ENCODE results near the gene ANKRD63.
A peak's percentile ranks its signal among the peaks of the same experiment; 100 is the strongest.

The ANKRD63 gene

GRCh38 chr15:40312370-40313158 is 29.7 kb upstream of the ANKRD63 start:
- no peak for DNase-seq

- no peak for DNase-seq
These were observed 28.1 kb upstream of the ANKRD63 start for GRCh38 chr15:40310993-40311392.

GRCh38 chr15:40310001-40310959 is 27.4 kb upstream of the ANKRD63 start:
- DNase-seq: peak; percentile 39

- DNase-seq: no peak
These were observed 26.5 kb upstream of the ANKRD63 start for GRCh38 chr15:40309344-40309862.

GRCh38 chr15:40307421-40308211 is 24.8 kb upstream of the ANKRD63 start, which contains the start of gene PLCB2:
PLCB2 (minus strand) TSS chr15:40307935; CDS start chr15:40307672, 263 bp downstream.
- no peak for DNase-seq

GRCh38 chr15:40306908-40307307 is 24.0 kb upstream of the ANKRD63 start:
- no peak for DNase-seq

- DNase-seq: no peak
These were observed 23.5 kb upstream of the ANKRD63 start for GRCh38 chr15:40306371-40306770.

GRCh38 chr15:40305281-40305680 is 22.4 kb upstream of the ANKRD63 start:
- no peak for DNase-seq

GRCh38 chr15:40303576-40303975 is 20.7 kb upstream of the ANKRD63 start:
- no peak for DNase-seq

- no peak for DNase-seq
These were observed 20.1 kb upstream of the ANKRD63 start for GRCh38 chr15:40302981-40303380.

GRCh38 chr15:40302288-40302886 is 19.5 kb upstream of the ANKRD63 start:
- no peak for DNase-seq

- no peak for DNase-seq
These were observed 18.8 kb upstream of the ANKRD63 start for GRCh38 chr15:40301467-40302179.

GRCh38 chr15:40300771-40301170 is 17.9 kb upstream of the ANKRD63 start:
- no peak for DNase-seq

GRCh38 chr15:40300367-40300766 is 17.5 kb upstream of the ANKRD63 start:
- no peak for DNase-seq

GRCh38 chr15:40298216-40298935 is 15.5 kb upstream of the ANKRD63 start:
- no peak for DNase-seq

GRCh38 chr15:40297356-40297755 is 14.5 kb upstream of the ANKRD63 start:
- DNase-seq: no peak

- DNase-seq: no peak
These were observed 13.8 kb upstream of the ANKRD63 start for GRCh38 chr15:40296561-40297230.

GRCh38 chr15:40295877-40296560 is 13.2 kb upstream of the ANKRD63 start:
- DNase-seq: no peak

- no peak for DNase-seq
These were observed 12.4 kb upstream of the ANKRD63 start for GRCh38 chr15:40295297-40295696.
